Stimulated activated effector memory CD8-positive, alpha-beta T cell treated with anti-CD3 and anti-CD28 coated beads, Interleukin-12 subunit alpha, Interleukin-12 subunit beta, amount 100 ng/mL, for 72 hours (primary cell): ENCODE data around the gene CFAP53.
A peak's percentile ranks its signal among the peaks of the same experiment; 100 is the strongest.

ENCODE experiments used
- ATAC-seq: fragments of 150-1000 bp; cut with Tn5 transposase; 2 replicates; pipeline ENCODE4 v1.10.0; 2021
- DNase-seq, 2 donors: peaks; one replicate each; pipeline ENCODE4 v3.0.0; 2021 to 2022; ENCODE audit warnings: low spot score in 2 of 2
- H3K27ac Mint-ChIP-seq: one replicate; pipeline ENCODE4 v1.8.0; 2022; ENCODE audit warnings: mild to moderate bottlenecking, mixed read lengths
- H3K36me3 Mint-ChIP-seq: one replicate; pipeline ENCODE4 v1.8.0; 2022; ENCODE audit warnings: mild to moderate bottlenecking, mixed read lengths
- H3K4me1 Mint-ChIP-seq: one replicate; pipeline ENCODE4 v1.8.0; 2022; ENCODE audit warnings: mixed read lengths
- H3K4me3 Mint-ChIP-seq: one replicate; pipeline ENCODE4 v1.8.0; 2022; ENCODE audit warnings: mild to moderate bottlenecking, mixed read lengths
- H3K9me3 Mint-ChIP-seq: one replicate; pipeline ENCODE4 v1.8.0; 2022; ENCODE audit warnings: mixed read lengths

Gene CFAP53

GRCh38 chr18:50282521-50283335 is 16.4 kb upstream of the CFAP53 start:
- DNase-seq (peak in 1 of 2 donors; percentile 54), ATAC-seq (no peak)
- H3K4me1 Mint-ChIP-seq: peaks cover 88% of the 10 kb centered on the region
- peaks cover 98% of the 10 kb centered on the region for H3K36me3 Mint-ChIP-seq
- H3K4me3 Mint-ChIP-seq: peak overlapping the region; percentile 97
- peak overlapping the region; percentile 56 for H3K27ac Mint-ChIP-seq
- H3K9me3 Mint-ChIP-seq: no peaks in the 10 kb centered on the region

GRCh38 chr18:50281972-50282520 is 15.8 kb upstream of the CFAP53 start:
- peaks cover 98% of the 10 kb centered on the region for H3K36me3 Mint-ChIP-seq
- H3K4me3 Mint-ChIP-seq: peak overlapping the region; percentile 97
- peak overlapping the region; percentile 99 for H3K27ac Mint-ChIP-seq
- DNase-seq (peak in 1 of 2 donors; percentile 52), ATAC-seq (no peak)
- peaks cover 81% of the 10 kb centered on the region for H3K4me1 Mint-ChIP-seq
- H3K9me3 Mint-ChIP-seq: no peaks in the 10 kb centered on the region

- peaks cover 77% of the 10 kb centered on the region for H3K4me1 Mint-ChIP-seq
- H3K36me3 Mint-ChIP-seq: peaks cover 98% of the 10 kb centered on the region
- peak within 1 kb of the TSS; percentile 99 for H3K27ac Mint-ChIP-seq
- DNase-seq: peak; percentile 89 to 97
- H3K4me3 Mint-ChIP-seq: peak within 1 kb of the TSS; percentile 97
- no peaks in the 10 kb centered on the region for H3K9me3 Mint-ChIP-seq
- peak; percentile 92 for ATAC-seq
These were observed 15.1 kb upstream of the CFAP53 start, which contains the start of gene MBD1 for GRCh38 chr18:50281295-50281971. TSS of gene MBD1 (minus strand) at chr18:50281523. CDS start at chr18:50279992, 1,531 bp downstream.

DNA sequence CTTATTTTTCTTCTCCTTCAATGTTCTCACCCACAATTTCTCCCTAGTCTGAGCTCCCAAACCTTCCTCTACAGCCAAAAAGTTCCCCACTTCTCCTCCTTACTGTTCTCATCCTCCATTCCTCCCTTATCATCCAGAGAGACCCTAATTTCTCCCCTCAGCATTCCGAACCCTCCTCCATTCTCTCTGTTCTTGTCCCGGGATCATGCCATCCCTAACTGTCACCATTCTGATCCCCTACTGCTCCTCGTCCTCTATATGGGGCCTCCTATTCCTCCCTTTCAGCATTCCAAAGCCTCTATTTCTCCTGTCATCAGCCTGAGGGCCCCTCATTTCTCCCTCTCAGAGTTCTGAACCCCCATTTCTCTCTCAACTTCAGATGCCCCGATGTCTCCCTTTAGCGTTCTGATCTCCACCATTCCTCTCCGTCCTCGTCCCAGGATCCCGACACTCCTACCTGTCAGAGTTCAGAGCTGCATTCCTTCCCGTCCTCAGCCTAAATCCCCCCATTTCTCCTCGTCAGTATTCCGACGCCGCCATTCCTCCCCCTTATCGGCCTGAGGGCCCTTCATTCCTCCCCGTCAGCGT is 14.5 kb upstream of the CFAP53 start:
- no peak for DNase-seq

DNA sequence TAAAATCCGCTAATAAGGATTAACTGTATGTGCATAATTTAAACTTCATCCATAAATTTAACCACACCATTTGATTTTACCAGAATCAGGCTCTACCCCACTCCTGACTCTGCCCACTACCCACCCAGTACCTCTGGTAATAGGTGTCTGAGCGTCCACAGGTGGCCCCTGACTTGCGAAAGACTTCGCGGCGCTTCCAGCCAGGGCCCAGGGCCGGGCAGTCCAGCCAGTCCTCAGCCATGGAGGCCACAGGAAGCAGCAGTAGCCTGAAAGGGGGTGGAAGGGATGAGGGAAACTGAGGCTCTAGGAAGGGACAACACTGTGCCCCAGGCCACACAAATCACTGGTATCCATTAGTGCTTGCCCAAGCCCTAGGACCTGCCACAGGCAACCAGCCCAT is 13.5 kb upstream of the CFAP53 start:
- H3K4me1 Mint-ChIP-seq: peaks cover 77% of the 10 kb centered on the region
- H3K27ac Mint-ChIP-seq: peak overlapping the region; percentile 99
- peaks cover 100% of the 10 kb centered on the region for H3K36me3 Mint-ChIP-seq

More for the DNA sequence above, 14.5 kb upstream of the CFAP53 start:
- no peaks in the 10 kb centered on the region for H3K9me3 Mint-ChIP-seq
- peak overlapping the region; percentile 97 for H3K4me3 Mint-ChIP-seq
- H3K36me3 Mint-ChIP-seq: peaks cover 98% of the 10 kb centered on the region
- H3K4me1 Mint-ChIP-seq: peaks cover 77% of the 10 kb centered on the region
- no peak for ATAC-seq
- peak overlapping the region; percentile 99 for H3K27ac Mint-ChIP-seq

DNA sequence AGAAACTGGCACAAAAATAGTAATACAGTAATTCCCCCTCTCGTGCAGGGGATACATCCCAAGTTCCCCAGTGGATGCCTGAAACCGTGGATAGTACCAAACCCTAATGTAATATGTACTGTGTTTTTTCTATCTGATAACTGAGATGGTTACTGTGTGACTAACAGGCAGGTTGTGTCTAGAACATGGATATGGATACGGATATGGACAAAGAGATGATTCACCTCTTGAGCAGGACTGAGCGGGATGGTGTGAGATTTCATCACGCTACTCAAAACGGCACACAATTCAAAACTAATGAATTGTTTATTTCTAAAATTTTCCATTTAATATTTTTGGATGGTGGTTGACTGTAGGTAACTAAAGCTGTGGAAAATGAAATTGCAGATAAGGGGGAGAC is 11.6 kb upstream of the CFAP53 start:
- H3K27ac Mint-ChIP-seq: no peak overlapping the region

More for the DNA sequence above, 13.5 kb upstream of the CFAP53 start:
- DNase-seq: no peak
- no peak for ATAC-seq
- Mint-ChIP-seq H3K9me3 (no peaks in the 10 kb centered on the region), H3K4me3 (peak overlapping the region; percentile 97)

DNA sequence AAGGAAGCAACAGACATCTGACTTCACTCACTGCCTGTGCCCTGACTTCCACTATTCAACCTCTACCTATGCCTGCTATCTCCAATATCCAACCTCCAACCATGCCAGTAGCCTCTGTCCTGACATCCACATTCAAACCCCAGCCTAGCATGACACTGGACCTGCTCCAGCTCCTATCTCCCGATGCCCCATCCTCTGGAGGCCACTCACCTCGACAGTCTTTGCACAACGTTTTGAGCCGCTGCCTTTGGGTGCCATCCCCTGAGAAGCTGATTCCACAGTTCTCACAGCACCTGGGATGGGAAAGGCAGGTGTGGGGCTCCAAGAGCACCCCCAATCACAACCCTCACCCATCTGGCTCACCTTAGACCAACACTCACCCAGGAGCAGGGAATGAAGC is 10.2 kb upstream of the CFAP53 start:
- H3K4me1 Mint-ChIP-seq: peaks cover 44% of the 10 kb centered on the region
- H3K9me3 Mint-ChIP-seq: no peaks in the 10 kb centered on the region
- H3K36me3 Mint-ChIP-seq: peaks cover 98% of the 10 kb centered on the region
- ATAC-seq: no peak
- H3K27ac Mint-ChIP-seq: no peak overlapping the region
- no peak for DNase-seq
- no peak overlapping the region for H3K4me3 Mint-ChIP-seq

More for the DNA sequence above, 11.6 kb upstream of the CFAP53 start:
- ATAC-seq (no peak), DNase-seq (no peak)
- peaks cover 100% of the 10 kb centered on the region for H3K36me3 Mint-ChIP-seq
- H3K4me3 Mint-ChIP-seq: no peak overlapping the region
- H3K9me3 Mint-ChIP-seq: no peaks in the 10 kb centered on the region
- H3K4me1 Mint-ChIP-seq: peaks cover 59% of the 10 kb centered on the region

DNA sequence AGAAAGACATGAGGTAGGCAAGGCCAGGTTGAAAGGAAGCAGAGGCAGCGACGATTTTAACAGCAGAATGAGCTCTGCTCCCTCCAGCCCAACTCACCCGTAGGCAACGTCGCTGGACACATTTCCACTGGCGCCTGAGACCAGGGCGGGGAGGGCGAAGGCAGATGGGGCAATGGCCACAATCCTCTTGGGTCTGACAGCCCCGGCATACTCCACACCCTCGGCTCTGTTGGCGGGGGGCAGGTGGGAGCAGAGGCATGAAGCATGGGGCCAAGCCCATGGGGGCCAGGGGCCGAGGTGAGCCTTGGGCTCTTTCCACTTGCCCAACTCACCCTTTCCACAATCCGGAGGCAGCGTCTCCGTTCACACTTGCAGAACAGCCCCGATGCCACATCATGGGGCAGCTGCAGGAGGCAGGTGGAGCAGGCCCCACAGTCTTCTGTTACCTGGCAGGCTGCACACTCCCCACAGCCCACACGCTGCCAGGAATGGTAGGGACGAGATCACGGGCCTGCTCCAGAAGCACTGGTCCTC is 9.3 kb upstream of the CFAP53 start:
- ATAC-seq (no peak), DNase-seq (no peak)
- no peaks in the 10 kb centered on the region for H3K9me3 Mint-ChIP-seq
- peaks cover 95% of the 10 kb centered on the region for H3K36me3 Mint-ChIP-seq
- no peak overlapping the region for H3K4me3 Mint-ChIP-seq
- peaks cover 35% of the 10 kb centered on the region for H3K4me1 Mint-ChIP-seq
- no peak overlapping the region for H3K27ac Mint-ChIP-seq

DNA sequence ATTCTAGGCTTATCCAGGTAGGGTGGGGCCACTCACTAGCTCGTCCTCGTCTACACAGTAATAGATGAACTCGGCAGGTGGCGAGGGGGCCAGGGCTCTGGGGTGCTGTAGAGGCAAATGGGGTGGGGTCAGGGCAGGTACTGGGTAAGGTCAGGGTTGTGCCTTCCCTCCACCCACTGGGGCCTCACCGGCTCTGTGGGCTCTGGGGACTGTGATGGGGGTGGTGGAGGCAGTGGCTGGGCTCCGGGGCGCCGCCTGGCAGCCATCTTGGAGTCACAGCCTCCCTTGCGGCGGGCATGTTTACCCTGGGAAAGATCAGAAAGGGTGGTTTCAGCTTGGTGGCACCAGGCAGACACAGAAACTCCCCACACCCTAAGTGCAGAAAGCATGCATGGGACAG is 8.6 kb upstream of the CFAP53 start:
- peaks cover 93% of the 10 kb centered on the region for H3K36me3 Mint-ChIP-seq
- DNase-seq (no peak), ATAC-seq (no peak)
- H3K4me3 Mint-ChIP-seq: no peak overlapping the region
- no peak overlapping the region for H3K27ac Mint-ChIP-seq
- peaks cover 29% of the 10 kb centered on the region for H3K4me1 Mint-ChIP-seq
- H3K9me3 Mint-ChIP-seq: no peaks in the 10 kb centered on the region

GRCh38 chr18:50274044-50274442 is 7.7 kb upstream of the CFAP53 start:
- Mint-ChIP-seq H3K9me3 (no peaks in the 10 kb centered on the region), H3K27ac (no peak overlapping the region), H3K4me1 (peaks cover 21% of the 10 kb centered on the region), H3K4me3 (no peak overlapping the region), H3K36me3 (peaks cover 93% of the 10 kb centered on the region)
- DNase-seq (no peak), ATAC-seq (no peak)

GRCh38 chr18:50273203-50274043 is 7.1 kb upstream of the CFAP53 start:
- Mint-ChIP-seq H3K27ac (peak overlapping the region; percentile 12), H3K4me1 (peaks cover 17% of the 10 kb centered on the region), H3K36me3 (peaks cover 92% of the 10 kb centered on the region), H3K9me3 (no peaks in the 10 kb centered on the region), H3K4me3 (no peak overlapping the region)
- DNase-seq: no peak
- ATAC-seq: no peak

DNA sequence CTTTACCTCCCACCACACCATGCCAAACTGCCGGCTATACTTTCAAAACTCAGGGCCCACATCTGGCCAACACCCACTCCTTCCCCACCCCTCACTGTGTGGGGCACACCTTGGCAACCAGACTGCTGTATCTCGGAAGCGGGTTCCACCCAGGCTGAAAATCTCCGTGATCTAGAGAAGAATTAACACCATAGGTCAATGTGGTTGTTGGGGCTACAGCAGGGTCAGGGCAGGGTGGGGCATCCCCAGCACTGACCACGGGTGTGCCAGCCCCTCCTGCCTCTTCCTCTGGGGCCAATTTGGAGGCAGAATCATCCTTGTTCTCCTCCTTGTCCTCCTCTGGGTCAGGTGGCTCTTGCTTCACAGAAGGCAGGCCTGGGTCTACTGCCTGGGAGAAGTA is 6.3 kb upstream of the CFAP53 start:
- Mint-ChIP-seq H3K4me3 (no peak overlapping the region), H3K9me3 (no peaks in the 10 kb centered on the region), H3K4me1 (peaks cover 18% of the 10 kb centered on the region), H3K36me3 (peaks cover 83% of the 10 kb centered on the region), H3K27ac (peak overlapping the region; percentile 12)
- ATAC-seq (no peak), DNase-seq (no peak)

- Mint-ChIP-seq H3K4me3 (peak overlapping the region; percentile 80), H3K4me1 (peaks cover 17% of the 10 kb centered on the region), H3K36me3 (peaks cover 48% of the 10 kb centered on the region), H3K27ac (peak overlapping the region; percentile 43), H3K9me3 (no peaks in the 10 kb centered on the region)
- peak; percentile 70 to 89 for DNase-seq
- peak; percentile 86 for ATAC-seq
These were observed 1.9 kb upstream of the CFAP53 start for GRCh38 chr18:50268022-50268747.

DNA sequence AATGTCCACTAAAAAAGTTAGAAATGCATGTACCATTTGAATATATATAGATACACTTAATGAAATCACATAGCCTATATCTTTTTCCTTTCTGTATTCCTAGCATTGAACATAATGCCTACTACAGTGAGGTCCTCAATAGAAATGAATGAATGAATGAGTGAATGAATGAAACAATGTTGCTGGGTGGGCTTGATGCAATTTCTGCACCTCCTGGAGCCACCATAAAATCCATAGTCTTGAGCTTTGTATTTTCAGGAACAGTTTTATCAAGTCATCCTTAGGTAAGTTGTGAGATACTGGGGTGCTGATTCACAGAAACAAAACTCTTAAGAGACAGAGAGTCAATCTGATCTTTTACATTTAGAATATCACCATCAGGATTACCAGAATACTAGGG is 3.3 kb downstream of the CFAP53 start:
- H3K36me3 Mint-ChIP-seq: peaks cover 8% of the 10 kb centered on the region

More for the DNA sequence above, 3.3 kb downstream of the CFAP53 start:
- Mint-ChIP-seq H3K4me1 (peaks cover 17% of the 10 kb centered on the region), H3K4me3 (no peak overlapping the region), H3K27ac (no peak overlapping the region), H3K9me3 (no peaks in the 10 kb centered on the region)
- ATAC-seq (no peak), DNase-seq (no peak)
